HG02642 (cell line): ENCODE measurements around the gene JOSD2.

Experiments
- ATAC-seq: cut with Tn5 transposase; IDR thresholded peaks from one replicate; pipeline ENCODE4 v1.9.1; 2021; ENCODE audit warnings: mild to moderate bottlenecking; ENCODE audit not compliant: unreplicated experiment, poor library complexity

JOSD2 gene

GRCh38 chr19:50457300-50457699, 53.7 kb downstream of the JOSD2 start:
- ATAC-seq = no peak
